ENCODE measurements around the gene HK3.

Gene HK3

DNA sequence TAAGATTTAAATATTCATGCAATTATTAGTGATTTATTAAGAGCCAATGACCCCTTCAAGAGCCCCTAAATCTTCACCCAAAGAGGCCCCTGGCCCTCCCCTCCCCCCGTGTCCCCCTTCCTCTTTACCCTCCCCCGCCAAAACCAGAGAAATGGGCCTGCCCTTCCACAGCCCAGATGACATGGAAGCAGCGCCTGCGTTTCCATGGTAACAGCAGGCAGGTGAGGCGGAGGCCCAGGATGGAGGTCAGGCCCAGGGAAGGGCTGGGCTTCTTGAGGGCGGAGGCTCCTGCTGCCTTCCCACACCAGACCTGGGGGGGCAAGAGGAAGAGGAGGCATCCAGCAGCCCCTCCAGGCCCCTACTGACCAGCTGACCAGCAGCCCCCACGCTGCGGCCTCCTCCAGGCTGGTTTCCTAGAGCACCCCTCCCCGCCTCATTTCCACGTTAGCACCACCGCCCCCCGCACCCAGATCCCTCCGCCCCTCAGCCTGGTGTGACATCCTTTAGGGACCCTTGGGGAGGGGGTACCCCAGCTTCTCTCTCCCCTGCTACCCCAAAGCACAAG is 51.3 kb downstream of the HK3 start:
- DNase-seq, result no peak

DNA sequence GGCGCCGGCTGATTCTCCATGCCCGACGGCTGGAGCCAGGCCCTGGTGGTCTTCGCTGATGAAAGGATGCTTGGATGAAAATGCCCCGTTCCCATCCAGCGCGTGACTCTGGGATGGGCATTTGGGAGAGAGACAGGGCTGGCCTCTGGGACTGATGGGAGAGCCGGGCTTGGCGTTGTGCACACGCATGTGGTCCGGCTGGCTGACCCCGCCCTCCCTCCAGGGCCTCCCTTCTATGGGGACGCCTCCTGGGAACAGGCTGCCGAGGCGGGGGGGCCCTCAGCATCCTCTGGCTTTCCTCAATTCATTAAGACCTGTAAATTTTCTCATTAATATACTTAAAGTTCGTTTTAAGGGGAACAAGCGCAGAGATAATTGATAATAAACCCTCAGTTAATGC is 52.0 kb downstream of the HK3 start:
- DNase-seq, result no peak

DNA sequence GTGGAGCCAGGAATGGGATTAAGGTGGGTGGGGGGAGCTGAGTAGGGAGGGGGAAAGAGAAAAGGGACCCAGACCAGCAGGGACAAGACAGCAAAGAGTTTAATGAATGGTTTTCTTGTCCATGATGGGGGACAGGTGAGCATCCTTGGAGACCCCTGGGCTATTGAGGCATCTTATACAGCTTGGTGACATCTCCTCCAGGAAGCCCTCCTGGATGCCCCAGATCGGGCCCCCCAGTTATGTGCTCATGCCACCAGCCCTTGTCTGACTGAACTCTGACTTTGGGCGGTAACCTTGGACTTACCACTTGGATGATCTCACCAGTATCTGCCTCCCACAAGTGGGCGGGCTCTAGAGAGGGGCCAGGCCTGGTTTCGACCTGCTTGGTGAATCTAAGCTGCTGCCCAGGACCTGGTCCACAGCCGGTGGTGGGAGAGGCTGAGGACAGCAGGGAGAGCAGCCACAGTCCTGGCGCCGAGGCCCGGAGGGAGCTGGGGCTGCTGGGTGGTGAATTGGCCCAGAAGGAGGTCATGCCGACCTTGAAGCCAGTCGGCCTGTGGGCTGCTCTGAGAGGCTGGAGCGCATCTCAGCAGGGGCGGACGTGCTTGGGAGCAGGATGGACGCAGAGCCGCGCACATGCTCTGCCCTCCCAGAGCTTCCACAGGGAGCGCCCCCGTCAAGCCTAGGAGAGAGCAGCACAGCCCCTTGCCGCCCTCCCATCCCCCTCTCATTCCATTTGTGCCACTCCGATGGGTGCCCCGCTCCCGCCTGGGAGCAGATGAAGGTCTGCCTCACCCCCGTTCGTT is 52.6 kb downstream of the HK3 start:
- DNase-seq, result peak; percentile 54 to 63 (median 61)

DNA sequence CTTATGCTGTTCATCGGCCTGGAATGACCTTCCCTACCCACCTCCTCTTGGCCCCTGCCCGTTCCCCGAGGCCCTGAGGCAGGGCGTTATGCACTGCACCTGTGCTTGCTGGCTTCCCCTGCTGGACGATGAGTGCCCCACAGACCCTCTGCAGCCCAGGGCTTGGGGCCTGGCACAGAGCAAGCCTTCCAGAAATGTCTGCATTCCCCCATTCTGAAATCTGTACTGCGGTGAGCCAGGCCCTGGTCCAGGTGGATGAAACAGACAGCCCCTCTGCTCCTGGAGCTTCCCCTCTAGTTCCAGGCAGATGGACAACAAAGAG is 53.8 kb downstream of the HK3 start:
- DNase-seq, result no peak

DNA sequence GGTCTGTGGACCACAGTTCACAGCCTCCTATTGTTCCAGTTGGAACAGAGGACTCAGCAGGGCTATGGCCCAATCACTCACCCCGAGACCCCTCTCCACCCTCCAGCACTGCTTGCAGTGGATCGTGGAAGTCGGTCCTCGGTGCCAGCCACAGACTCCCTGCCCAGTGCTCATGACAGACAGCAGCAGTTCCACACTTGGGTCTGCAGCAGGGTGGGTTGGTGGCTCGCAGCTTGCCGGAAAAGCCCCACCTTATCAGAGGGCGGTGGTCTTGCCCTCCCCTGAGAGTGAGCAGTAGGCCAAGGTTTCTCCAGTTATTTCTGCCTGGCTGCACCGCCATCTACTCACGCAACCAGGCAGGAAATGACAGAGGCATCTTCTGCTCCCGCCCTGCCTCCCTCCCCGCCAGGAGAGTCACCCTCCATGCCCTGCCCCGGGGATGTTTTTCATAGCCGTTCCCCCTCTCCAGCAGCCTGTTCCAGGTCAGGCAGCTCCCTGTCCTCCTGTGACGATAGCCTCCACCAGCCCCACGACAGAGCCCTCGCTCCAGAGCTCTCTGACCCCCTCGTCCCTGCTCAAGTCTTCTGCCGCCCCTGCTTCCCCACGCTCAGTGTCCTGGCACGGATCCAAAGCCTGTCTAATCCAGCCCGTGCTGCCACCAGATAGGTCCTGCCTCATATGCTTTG is 54.3 kb downstream of the HK3 start:
- no peak for DNase-seq

DNA sequence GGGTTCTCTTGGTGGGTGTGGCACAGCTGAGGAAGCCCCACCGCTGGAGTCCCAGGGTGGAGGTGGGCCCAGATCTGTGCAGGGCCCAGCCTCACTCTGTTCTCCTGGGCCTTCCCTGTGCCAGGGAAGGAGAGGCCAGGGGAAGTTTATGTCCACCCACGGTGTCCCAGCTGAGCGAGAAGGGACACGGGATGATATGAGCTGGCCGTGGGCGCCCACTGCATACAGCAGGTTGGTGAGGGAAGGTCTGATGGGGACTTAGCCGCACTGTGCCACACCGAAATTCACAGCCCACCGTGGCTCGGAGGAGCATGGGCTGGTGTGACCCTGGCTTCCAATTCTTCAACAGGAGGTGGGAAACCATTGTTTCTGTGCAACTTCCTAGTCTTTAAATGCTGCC is 54.9 kb downstream of the HK3 start:
- peak in 2 of 3 donors; percentile 21 to 50 for DNase-seq

DNA sequence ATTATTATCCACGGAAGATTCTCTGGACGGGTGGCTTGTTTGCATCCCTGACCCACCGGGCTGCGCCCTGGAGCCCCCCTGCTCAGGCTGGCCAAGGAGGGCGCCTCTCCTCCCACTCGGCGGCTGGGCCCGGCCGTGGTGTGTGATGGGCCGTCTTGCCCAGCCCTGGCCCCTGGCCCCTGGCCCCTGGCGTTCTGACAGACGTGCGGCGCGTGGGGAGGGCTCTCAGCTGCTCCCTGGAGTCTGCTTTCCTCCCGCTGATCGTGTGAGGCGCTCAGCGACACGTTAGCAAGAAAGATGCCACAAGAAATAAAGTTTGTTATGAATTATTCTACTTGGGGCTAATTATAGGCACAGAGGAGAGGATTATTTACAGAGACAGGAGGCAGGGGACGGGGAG is 55.5 kb downstream of the HK3 start:
- no peak for DNase-seq

DNA sequence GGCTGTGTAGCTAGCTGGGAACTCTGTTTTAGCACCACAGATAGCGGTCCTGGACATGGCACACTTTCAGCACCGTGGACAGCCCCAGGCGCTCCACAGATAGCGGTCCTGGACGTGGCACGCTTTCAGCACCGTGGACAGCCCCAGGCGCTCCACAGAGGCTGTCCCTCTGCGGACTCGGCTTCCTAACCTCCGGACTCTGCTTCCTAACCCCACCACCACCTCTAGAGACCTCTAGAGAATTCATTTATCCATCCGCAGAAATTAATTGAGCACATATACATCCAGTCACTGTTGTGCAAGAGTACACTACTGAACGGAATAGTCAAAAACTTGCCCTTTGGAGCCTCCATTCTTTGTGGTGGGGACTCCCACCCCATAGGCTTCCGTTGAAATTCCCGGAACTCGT is 61.4 kb downstream of the HK3 start:
- DNase-seq, result peak; percentile 86 to 94 (median 89)

DNA sequence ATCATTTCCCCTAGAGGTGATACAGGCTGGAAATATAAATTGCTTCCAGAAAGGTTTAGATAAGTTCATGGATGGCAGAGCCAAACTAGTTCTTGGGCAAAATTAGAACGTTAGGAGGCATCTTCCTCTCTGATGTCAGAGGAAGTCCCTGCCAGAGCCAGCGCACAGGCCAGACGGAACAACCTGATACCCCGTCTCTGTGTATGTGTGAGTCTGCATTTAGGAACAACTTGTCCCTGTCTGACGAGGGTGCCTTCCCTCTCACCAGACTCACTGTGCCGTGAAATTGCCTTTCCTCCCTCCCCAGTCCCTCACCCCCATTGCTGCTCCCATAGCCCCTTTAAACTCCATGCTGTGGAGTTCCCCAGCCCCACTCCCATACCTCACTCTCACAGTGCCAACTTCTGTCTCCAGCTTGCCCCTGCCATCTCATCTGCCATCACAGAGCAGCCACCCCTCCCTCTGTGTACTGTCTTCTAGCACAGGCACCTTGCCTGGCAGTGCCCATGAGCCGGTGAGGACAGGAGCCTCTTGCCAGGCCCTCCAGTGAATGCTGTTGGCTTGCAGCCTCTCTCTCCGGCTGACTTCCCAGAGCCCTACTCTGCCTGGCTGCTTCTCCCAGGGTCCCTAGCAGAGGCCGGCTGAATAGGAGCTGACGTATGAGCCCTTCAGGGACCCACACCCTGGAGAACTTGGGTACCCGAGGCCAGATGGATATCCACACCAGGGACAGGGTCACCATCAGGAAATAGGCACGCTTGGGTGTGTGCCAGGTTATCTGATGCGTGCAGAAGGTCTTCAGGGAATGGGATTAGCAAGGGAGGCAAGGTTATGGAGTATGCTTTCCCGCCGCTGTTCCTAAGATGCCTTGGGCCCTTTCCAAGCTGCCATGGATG is 62.1 kb downstream of the HK3 start:
- no peak for DNase-seq

DNA sequence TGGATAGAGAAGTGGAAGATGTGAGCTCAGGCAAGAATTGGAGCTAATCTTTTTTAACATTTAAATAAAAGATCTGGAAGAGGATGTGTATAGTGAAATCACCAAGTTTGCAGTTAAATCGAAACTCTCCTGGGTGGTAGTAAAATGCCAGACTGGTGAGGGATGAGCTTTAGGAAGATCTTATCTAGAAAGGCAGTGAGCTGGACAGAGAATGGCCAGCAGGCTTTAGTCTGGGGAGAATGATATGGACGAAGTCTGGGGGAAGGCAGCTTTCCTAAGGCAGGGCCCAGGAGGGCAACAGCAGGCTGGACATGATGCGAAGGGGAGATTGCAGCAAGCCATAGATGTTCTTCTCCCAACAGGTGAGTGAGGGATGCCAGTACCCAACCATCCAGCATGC is 63.2 kb downstream of the HK3 start:
- DNase-seq, result no peak

DNA sequence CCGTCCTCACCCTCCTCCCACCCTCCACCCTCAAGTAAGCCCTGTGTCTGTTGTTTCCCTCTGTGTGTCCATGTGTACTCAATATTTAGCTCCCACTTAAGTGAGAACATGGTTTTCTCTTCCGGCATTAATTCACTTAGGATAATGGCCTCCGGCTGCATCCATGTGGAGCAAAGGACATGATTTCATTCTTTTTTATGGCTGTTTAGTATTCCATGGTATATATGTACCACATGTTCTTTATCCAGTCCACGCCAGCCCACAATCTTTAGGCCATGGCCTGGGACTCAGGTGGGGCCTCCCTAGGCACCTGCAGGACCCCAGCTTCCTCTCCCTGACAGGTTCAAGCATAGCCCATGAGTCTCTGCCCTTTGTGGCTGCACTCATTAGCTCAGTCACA is 65.9 kb downstream of the HK3 start:
- no peak for DNase-seq

DNA sequence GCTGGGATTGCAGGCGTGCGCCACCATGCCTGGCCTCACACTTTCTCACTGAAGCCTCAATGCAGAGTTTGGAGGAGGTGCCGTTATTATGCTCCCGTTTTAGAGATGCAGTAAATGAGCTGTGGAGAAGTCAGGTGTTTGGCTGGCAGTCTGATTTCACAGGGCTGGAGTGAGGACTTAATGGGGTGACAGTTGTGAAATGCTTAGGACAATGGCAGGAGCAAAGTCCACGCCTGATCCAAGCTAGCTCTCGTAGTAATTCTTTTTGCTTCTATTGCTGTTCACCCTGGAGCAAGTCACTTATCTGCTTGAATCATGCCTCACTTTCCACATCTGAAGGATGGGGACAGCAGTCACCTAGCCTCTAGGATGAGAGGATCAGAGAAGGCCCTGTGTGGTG is 67.0 kb downstream of the HK3 start:
- no peak for DNase-seq

DNA sequence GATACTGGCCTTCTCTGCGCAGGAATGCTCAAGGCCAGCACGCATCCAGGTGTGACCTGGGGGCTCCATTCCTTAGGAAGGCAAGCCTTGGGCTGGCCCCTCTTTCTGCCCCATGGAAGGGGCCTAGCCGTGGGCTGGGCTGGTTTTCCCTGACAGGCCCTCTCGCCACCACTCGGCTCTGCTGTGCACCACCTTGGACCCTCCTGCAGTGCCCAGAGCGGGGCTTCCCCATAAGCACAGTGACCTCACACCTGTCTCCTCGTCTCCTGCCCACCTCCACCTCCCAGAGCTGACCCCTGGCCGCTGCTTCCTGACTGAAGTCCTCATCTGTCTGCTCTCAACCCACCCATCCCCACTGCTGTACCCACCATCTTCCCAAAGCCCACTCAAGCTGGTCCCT is 67.7 kb downstream of the HK3 start:
- no peak for DNase-seq

DNA sequence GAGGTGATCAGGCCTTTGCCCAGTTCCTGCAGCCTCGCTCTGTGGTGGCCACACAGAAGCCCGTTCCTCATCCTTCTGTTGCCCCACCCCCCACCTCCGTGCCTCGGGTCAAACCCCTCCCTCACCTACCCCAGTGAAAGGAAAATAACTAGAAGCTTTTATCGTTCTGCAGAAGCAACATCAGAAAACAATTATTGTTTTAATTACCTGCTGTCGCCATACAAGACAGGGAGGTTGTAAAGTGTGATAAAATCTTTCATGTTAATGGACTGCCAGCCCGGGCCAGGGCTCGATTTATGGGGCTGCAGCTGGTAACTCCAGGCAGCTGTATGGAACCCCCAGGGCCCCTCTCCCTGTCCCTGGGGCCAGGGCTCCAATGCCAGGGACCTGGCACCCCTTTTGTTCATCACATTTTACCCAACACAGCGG is 68.1 kb downstream of the HK3 start:
- no peak for DNase-seq

All from suppressor macrophage treated with lipopolysaccharide for 1 hour (primary cell).